ENCODE data around the gene POTEI. TPM values are rescaled to one million over a fixed set of nuclear protein-coding genes. Genes with fewer than 3 reads are reported as not detected.
"Not testable (repeated sequence)": the region's sequence is repeated elsewhere in the genome, so short reads cannot be mapped to it uniquely, and the experiment has no call there.

POTEI gene
- total RNA-seq (10 to 100 TPM; 38.7 to 76.1 TPM), polyA plus RNA-seq (ENCODE audit: insufficient read depth, low read depth, low replicate concordance) (11.3 TPM)
- long read RNA-seq, donor 1 = 0 reads
- long read RNA-seq, donor 2 = 0 reads

DNA sequence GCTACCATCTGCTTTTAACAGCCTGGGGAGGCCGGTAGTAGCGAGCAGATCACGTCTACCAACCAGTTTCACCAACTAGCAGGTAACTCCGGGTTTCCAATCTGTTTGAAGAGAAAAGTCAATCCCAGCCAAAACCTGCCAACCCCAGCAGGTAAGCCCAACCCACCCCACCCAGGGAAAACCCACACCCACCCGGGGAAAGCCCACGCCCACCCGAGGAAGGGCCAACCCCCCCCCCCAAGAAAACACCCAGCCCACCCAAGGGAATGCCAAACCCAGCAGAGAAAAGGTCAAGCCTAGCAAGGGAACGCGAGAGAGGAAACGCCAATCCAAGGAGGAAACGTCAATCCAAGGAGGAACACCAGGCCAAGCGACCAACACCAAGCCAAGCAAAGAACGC is at the start of gene POTEI:
Gene POTEI (minus strand): TSS at position 101 of the 400 bp plus-strand sequence. CDS start 93 bp downstream, at position 8.
- intact Hi-C loops (cut with DNase I; ENCODE audit: low total_unique reads); H3K9me3 ChIP-seq; DNase-seq; H3K36me3 ChIP-seq (ENCODE audit: low read depth, missing control alignments); H3K27ac ChIP-seq; H3K27me3 ChIP-seq; H3K4me3 ChIP-seq; H3K4me1 ChIP-seq: not testable (repeated sequence)
- WGBS, 2 donors = no CpG with 5 or more reads among the region's 13 CpGs

DNA sequence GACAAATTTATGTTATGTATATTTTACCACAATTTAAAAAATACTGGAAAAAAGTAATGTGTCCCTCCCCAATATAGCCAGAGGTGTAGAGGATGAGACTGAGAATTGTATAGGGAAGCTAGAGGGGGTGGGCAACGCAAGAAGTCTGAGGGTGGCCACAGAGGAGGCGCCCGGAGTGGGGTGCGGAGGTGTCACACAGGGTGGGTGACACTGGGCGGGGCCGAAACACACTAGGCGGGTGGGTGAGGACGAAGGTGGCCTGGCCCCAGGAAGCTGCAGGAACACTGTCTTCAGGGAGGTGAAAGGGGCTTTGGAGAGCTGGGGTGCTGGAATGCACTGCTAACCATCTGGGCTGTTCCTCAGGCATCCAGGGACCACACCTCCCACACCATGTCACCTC is 47.3 kb upstream of the POTEI start:
- H3K9me3 ChIP-seq; H3K4me3 ChIP-seq; intact Hi-C loops (cut with DNase I; ENCODE audit: low total_unique reads); H3K27me3 ChIP-seq; H3K36me3 ChIP-seq (ENCODE audit: low read depth, missing control alignments); DNase-seq; H3K4me1 ChIP-seq; H3K27ac ChIP-seq: not testable (repeated sequence)
- WGBS, 2 donors = no CpG with 5 or more reads among the region's 8 CpGs

DNA sequence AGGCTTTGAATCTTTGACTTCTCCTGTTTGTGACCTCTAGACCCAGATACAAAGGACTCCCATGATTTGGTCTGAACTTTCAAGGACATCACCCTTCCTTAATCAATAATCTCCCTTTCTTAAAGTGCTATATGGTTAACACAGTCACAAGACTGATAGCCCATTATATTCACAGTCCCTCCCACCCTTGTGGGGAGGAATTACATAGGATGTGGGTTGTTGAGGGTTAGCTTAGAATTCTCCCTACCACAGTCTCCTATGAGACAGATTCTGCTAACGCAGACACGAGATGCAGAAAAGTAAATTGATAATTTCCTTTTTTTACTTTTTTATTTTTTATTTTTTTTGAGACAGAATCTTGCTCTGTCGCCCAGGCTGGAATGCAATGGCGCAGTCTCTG is 45.0 kb upstream of the POTEI start:
- H3K27me3 ChIP-seq; H3K9me3 ChIP-seq; intact Hi-C loops (cut with DNase I; ENCODE audit: low total_unique reads); H3K4me3 ChIP-seq; H3K36me3 ChIP-seq (ENCODE audit: low read depth, missing control alignments); DNase-seq; H3K4me1 ChIP-seq; H3K27ac ChIP-seq: not testable (repeated sequence)
- WGBS, 2 donors = no CpG with 5 or more reads among the region's 4 CpGs

DNA sequence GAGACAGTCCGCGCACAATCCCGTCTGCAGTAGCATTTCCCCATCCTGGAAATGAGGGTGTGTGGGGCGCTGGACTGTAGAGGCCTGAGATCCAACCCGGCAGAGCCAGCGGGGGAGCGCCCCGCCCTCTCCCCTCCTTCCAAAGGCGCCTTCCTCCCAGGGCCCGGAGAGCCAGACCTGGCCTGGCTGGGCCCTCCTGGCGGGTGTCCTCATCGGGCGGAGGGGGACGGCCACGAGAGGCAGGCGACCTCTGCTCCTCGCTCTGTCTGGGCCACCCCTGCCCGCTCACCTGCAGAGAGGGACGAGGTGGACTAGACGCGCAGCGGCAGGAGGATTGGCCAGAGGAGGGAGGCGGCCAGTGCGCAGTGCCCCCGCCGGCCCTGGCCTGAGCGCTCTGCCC is 40.3 kb upstream of the POTEI start:
- H3K27ac ChIP-seq; intact Hi-C loops (cut with DNase I; ENCODE audit: low total_unique reads); DNase-seq; H3K36me3 ChIP-seq (ENCODE audit: low read depth, missing control alignments); H3K4me3 ChIP-seq; H3K4me1 ChIP-seq; H3K27me3 ChIP-seq; H3K9me3 ChIP-seq: not testable (repeated sequence)
- no CpG with 5 or more reads among the region's 27 CpGs for WGBS, 2 donors

DNA sequence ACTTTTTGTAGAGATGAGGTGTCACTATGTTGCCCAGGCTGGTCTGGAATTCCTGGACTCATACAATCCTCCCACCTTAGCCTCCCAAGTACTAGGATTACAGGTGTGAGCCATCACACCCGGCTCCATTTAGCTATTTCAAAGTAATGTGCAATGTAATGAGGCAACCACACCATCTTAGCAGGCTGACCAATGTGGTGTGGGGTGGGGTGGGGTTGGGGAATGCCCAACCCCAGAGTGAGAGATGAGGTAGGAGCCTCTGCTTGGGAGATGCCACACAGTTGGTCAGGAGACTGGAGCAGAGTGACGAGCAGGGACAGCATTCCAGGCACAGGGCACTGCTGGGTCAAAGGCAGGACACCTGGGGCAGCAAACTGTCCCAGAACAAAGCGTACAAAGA is 39.3 kb upstream of the POTEI start:
- H3K4me3 ChIP-seq; H3K27me3 ChIP-seq; H3K4me1 ChIP-seq; DNase-seq; H3K9me3 ChIP-seq; intact Hi-C loops (cut with DNase I; ENCODE audit: low total_unique reads); H3K27ac ChIP-seq; H3K36me3 ChIP-seq (ENCODE audit: low read depth, missing control alignments): not testable (repeated sequence)
- WGBS, 2 donors = no CpG with 5 or more reads among the region's 3 CpGs

DNA sequence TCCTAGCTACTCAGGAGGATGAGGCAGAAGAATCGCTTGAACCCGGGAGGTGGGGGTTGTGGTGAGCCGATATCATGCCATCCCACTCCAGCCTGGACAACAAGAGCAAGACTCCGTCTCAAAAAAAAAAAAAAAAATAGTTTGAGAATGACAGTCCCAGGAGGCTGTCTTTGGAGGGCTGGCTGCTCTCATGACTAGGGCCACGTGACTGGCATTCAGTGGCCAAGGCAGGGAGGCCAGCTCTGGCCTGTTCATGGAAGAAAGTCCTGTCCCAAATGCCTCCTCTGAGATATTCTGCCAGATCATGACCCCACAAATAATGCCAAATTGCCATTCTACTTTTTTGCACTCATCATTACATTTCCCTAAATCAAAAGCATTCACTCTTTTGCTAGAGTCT is 35.9 kb upstream of the POTEI start:
- H3K4me1 ChIP-seq; intact Hi-C loops (cut with DNase I; ENCODE audit: low total_unique reads); H3K4me3 ChIP-seq; H3K27ac ChIP-seq; H3K27me3 ChIP-seq; H3K9me3 ChIP-seq; DNase-seq; H3K36me3 ChIP-seq (ENCODE audit: low read depth, missing control alignments): not testable (repeated sequence)
- no CpG with 5 or more reads among the region's 5 CpGs for WGBS, 2 donors

DNA sequence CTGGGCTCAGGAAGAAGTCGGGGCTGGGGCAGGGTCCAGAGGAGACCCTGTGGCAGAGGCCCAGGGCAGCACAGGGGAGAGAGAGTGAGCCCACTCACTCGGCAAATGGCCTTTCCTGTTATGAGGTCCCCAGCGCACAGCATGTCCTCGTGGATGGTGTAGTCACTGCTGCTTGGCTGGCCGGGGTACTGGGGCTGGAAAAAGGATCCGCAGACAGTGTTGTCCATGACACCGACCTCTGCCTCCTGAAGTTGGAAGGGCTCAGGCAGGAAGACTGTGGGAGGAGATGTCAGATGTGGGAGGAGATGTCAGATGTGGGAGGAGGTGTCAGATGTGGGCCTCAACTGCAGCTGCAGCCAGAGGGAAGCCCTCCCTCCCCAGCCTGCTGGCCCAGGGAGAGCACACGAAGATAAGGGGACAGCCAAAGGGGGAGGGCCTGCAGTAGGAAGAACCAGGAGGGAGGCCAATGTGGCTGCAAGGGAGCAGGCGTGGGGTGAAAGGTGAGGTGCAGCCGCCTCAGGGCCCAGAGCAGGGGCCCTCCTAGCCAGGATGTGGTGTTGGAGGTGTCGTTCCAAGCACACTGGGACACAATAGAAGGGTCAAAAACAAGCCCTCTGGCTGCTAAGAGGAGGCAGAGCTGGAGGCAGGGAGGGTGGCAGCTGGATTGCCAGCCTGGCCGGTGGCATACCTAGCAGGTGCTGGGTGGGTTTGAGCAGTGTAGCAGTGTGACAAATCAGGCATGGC is 34.8 kb upstream of the POTEI start:
- H3K4me1 ChIP-seq; H3K27me3 ChIP-seq; DNase-seq; H3K4me3 ChIP-seq; H3K36me3 ChIP-seq (ENCODE audit: low read depth, missing control alignments); intact Hi-C loops (cut with DNase I; ENCODE audit: low total_unique reads); H3K9me3 ChIP-seq; H3K27ac ChIP-seq: not testable (repeated sequence)
- WGBS, 2 donors = no CpG with 5 or more reads among the region's 12 CpGs

DNA sequence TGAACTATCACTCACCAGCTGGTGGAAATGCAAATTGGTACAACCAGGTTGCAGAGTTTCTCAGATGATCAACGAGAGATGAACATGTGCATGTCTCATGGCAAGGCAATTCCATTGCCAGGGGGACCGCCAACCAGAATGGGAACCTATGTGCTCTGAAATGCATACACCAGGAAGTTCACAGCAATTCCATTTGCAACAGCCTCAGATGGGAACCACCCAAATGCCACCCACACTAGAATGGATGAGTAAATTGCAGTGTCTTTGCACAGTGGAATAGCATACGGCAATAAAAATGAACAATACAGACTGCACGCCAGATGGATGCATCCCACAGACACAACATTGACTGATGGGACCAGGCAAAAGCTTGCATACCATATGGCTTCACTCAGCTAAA is 33.7 kb upstream of the POTEI start:
- H3K9me3 ChIP-seq; DNase-seq; H3K4me3 ChIP-seq; H3K4me1 ChIP-seq; H3K36me3 ChIP-seq (ENCODE audit: low read depth, missing control alignments); H3K27ac ChIP-seq; H3K27me3 ChIP-seq; intact Hi-C loops (cut with DNase I; ENCODE audit: low total_unique reads): not testable (repeated sequence)
- WGBS, 2 donors = no CpG with 5 or more reads among the region's 4 CpGs

DNA sequence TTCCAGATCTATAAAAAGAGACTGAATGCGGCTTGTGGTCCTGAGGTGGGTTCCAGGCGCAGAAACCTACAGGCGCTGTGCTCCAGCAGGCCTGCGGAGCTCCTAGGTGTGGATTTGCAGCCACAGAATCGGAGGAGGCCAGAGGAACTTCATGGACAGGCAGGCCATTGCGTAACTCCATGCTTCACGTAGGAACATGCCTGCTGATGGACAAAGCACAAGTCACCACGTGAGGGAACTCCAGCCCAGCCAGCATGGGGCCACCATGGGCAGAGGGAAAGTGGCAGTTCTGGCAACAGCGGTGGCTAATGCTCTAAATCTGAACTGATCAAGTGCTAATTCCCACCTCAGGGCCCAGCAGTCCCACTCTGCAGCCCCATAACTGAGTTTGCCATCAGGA is 29.1 kb upstream of the POTEI start:
- H3K4me1 ChIP-seq; H3K4me3 ChIP-seq; H3K36me3 ChIP-seq (ENCODE audit: low read depth, missing control alignments); H3K9me3 ChIP-seq; H3K27me3 ChIP-seq; DNase-seq; H3K27ac ChIP-seq; intact Hi-C loops (cut with DNase I; ENCODE audit: low total_unique reads): not testable (repeated sequence)
- no CpG with 5 or more reads among the region's 9 CpGs for WGBS, 2 donors

DNA sequence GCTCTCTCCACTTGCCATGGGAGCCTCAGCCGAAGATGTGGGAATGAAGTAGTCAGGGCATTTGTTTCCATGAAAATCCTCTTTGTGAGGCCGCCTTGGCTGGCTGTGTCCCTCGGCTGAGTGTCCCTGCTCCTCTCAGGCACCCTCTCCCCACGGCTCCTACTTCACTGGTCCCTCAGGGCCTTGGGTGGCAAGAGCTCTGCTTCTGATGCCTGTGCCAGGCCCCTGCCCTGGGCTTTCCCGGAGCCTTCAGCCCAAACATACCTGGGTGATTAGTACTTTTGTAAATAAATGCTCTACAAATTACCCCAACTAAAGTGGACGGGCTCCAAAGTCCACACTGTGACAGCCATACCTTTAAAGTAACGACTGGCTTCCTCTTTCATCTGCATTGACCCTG is 27.5 kb upstream of the POTEI start:
- H3K27me3 ChIP-seq; H3K9me3 ChIP-seq; H3K4me1 ChIP-seq; H3K4me3 ChIP-seq; intact Hi-C loops (cut with DNase I; ENCODE audit: low total_unique reads); H3K36me3 ChIP-seq (ENCODE audit: low read depth, missing control alignments); DNase-seq; H3K27ac ChIP-seq: not testable (repeated sequence)
- WGBS, 2 donors = no CpG with 5 or more reads among the region's 7 CpGs

DNA sequence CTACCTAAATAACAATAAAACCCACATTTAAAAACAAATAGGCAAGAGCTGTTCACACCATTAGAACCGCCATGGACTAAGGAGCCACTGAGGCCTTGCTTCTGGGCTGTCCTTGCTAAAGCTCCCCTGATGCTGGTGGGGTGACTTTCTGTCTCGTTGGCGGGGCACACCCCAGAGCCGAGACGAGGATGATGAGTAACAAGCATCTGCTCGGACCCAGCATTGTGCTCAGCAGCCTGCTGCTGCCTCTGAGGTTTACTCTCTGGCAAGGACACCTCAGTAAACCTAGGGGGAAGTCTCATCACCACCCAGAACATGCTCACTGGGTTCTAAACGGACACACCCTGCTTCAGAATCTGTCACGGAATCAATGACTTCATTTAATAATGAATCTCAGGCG is 22.5 kb upstream of the POTEI start:
- no CpG with 5 or more reads among the region's 9 CpGs for WGBS, 2 donors
- H3K4me1 ChIP-seq; intact Hi-C loops (cut with DNase I; ENCODE audit: low total_unique reads); DNase-seq; H3K27me3 ChIP-seq; H3K27ac ChIP-seq; H3K36me3 ChIP-seq (ENCODE audit: low read depth, missing control alignments); H3K4me3 ChIP-seq; H3K9me3 ChIP-seq: not testable (repeated sequence)

DNA sequence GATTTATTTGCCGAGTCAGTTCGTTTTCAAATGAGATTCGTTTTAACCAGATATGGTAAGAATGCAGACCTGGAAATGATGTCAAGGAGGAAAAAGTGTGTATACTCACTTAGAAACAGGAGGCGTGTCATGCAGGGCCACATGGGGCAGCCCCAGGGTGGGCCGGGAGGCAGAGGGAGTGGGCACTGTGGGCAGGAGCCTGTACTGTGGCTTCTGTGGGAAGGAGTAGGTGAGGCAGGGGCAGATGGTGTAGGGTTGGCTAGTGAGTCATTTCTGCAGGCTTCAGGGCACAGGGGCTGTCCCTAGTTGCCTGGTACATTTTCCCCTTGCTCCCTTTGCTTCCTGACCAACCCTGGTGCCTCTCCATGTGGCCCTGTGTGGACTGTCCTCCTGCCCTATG is 22.1 kb upstream of the POTEI start:
- H3K9me3 ChIP-seq; H3K36me3 ChIP-seq (ENCODE audit: low read depth, missing control alignments); DNase-seq; H3K27me3 ChIP-seq; intact Hi-C loops (cut with DNase I; ENCODE audit: low total_unique reads); H3K27ac ChIP-seq; H3K4me3 ChIP-seq; H3K4me1 ChIP-seq: not testable (repeated sequence)
- no CpG with 5 or more reads among the region's 5 CpGs for WGBS, 2 donors

DNA sequence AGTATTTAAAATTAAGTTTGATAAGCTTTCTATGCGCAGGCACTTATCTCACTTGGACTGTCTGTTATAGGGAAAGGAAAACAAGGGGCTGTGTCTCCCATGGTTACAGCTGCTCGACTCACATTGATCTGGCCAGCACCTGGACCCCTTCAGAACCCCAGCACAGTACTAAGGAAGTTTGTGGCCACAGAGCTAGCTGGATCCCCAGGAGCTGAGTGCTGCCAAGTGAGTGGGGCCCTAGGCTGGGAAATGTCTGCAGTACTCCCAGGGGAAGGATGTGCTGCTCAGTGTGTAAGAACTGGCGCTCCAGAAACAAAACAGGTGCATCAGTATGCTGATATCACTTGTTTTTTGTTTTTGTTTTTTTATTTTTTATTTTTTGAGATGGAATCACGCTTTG is 21.1 kb upstream of the POTEI start:
- H3K9me3 ChIP-seq; H3K4me1 ChIP-seq; H3K36me3 ChIP-seq (ENCODE audit: low read depth, missing control alignments); intact Hi-C loops (cut with DNase I; ENCODE audit: low total_unique reads); H3K27me3 ChIP-seq; H3K27ac ChIP-seq; H3K4me3 ChIP-seq; DNase-seq: not testable (repeated sequence)
- no CpG with 5 or more reads among the region's 4 CpGs for WGBS, 2 donors

Data from testis (tissue), 5 donors.